HFFc6 (cell line): ENCODE measurements around the gene IGFL2. TPM values are rescaled to one million over a fixed set of nuclear protein-coding genes. Genes with fewer than 3 reads are reported as not detected.

Experiments
- DNase-seq: peaks from one replicate; pipeline ENCODE4 v3.0.0-alpha.2; 2018
- H3K27ac Mint-ChIP-seq: 2 replicates; pipeline ENCODE4 v1.8.0; 2020; ENCODE audit warnings: mild to moderate bottlenecking, mixed read lengths
- H3K27me3 Mint-ChIP-seq: 2 replicates; pipeline ENCODE4 v1.8.0; 2021; ENCODE audit warnings: mild to moderate bottlenecking, moderate library complexity, mixed read lengths; ENCODE audit not compliant: insufficient read depth
- H3K36me3 Mint-ChIP-seq: 2 replicates; pipeline ENCODE4 v1.8.0; 2021; ENCODE audit warnings: low read depth, mixed read lengths
- H3K4me1 Mint-ChIP-seq: 2 replicates; pipeline ENCODE4 v1.8.0; 2020; ENCODE audit warnings: low read depth, mixed read lengths
- H3K4me3 Mint-ChIP-seq: 2 replicates; pipeline ENCODE4 v1.8.0; 2020; ENCODE audit warnings: mild to moderate bottlenecking, moderate library complexity, mixed read lengths
- H3K9me3 Mint-ChIP-seq: 2 replicates; pipeline ENCODE4 v1.8.0; 2020; ENCODE audit warnings: mild to moderate bottlenecking, mixed read lengths
- CTCF ChIP-seq: fragments of 200-600 bp; sonication (generic); IDR thresholded peaks from 2 replicates; pipeline ENCODE4 v1.5.0; 2021; ENCODE audit warnings: antibody characterized with exemption, mild to moderate bottlenecking
- total RNA-seq, 6 experiments: library from RNA; stranded (reverse); fragmentation: NEBNext Ultra II Directional; extraction: Animal tissue kit (Norgen Biotek cat#: 25700); gene quantifications; 2 replicates in 1 of 6; 3 replicates in 5 of 6; pipeline ENCODE4 v1.2.3, GENCODE V29; 2021

Gene IGFL2
- total RNA-seq, 6 experiments from 2014 or later: not detected

GRCh38 chr19:46141421-46141820 lies 6.6 kb upstream of the IGFL2 start:
- no peak for DNase-seq
- no peak overlapping the region for H3K27ac Mint-ChIP-seq
- H3K4me3 Mint-ChIP-seq: no peak overlapping the region
- H3K9me3 Mint-ChIP-seq: no peaks in the 10 kb centered on the region; the same call in 1 of the 2 replicates
- H3K4me1 Mint-ChIP-seq: no peaks in the 10 kb centered on the region
- no peak for TF ChIP-seq CTCF
- H3K36me3 Mint-ChIP-seq: peaks cover 5% of the 10 kb centered on the region; the same call in 1 of the 2 replicates
- peaks cover 42% of the 10 kb centered on the region for H3K27me3 Mint-ChIP-seq

GRCh38 chr19:46142294-46142693 lies 5.7 kb upstream of the IGFL2 start:
- Mint-ChIP-seq H3K4me3 (no peak overlapping the region), H3K9me3 (no peaks in the 10 kb centered on the region; the same call in 1 of the 2 replicates), H3K27ac (no peak overlapping the region), H3K27me3 (peaks cover 47% of the 10 kb centered on the region), H3K36me3 (no peaks in the 10 kb centered on the region), H3K4me1 (no peaks in the 10 kb centered on the region)
- TF ChIP-seq CTCF: no peak
- DNase-seq: no peak

- Mint-ChIP-seq H3K36me3 (no peaks in the 10 kb centered on the region), H3K27me3 (peaks cover 42% of the 10 kb centered on the region), H3K27ac (no peak overlapping the region), H3K4me3 (no peak overlapping the region), H3K4me1 (no peaks in the 10 kb centered on the region), H3K9me3 (no peaks in the 10 kb centered on the region; the same call in 1 of the 2 replicates)
- DNase-seq: no peak
- no peak for TF ChIP-seq CTCF
These were observed 3.3 kb upstream of the IGFL2 start for GRCh38 chr19:46144756-46145155.

- H3K27me3 Mint-ChIP-seq: peaks cover 45% of the 10 kb centered on the region
- no peak overlapping the region for H3K4me3 Mint-ChIP-seq
- no peaks in the 10 kb centered on the region for H3K36me3 Mint-ChIP-seq
- TF ChIP-seq CTCF: no peak
- DNase-seq: no peak
- no peaks in the 10 kb centered on the region; the same call in 1 of the 2 replicates for H3K9me3 Mint-ChIP-seq
- H3K4me1 Mint-ChIP-seq: no peaks in the 10 kb centered on the region
- no peak overlapping the region for H3K27ac Mint-ChIP-seq
These were observed 785 bp upstream of the IGFL2 start for GRCh38 chr19:46147166-46147740.

- H3K27me3 Mint-ChIP-seq: peaks cover 53% of the 10 kb centered on the region
- no peak overlapping the region for H3K27ac Mint-ChIP-seq
These were observed 2.6 kb downstream of the IGFL2 start for GRCh38 chr19:46150606-46151005.

More at GRCh38 chr19:46150606-46151005, 2.6 kb downstream of the IGFL2 start:
- TF ChIP-seq CTCF: no peak
- no peaks in the 10 kb centered on the region; the same call in 1 of the 2 replicates for H3K4me1 Mint-ChIP-seq
- no peaks in the 10 kb centered on the region for H3K36me3 Mint-ChIP-seq
- H3K9me3 Mint-ChIP-seq: no peaks in the 10 kb centered on the region
- no peak for DNase-seq
- H3K4me3 Mint-ChIP-seq: no peak overlapping the region
